Skin epidermis (tissue), 12 donors: ENCODE results near the gene EDN2.

Experiments used
- H3K27ac ChIP-seq, 21 experiments: fragments of 200-600 bp; sonication (generic) in 11 of 21; one replicate each; pipeline ENCODE4 v1.5.0; 2020; ENCODE audit warnings: mild to moderate bottlenecking in 3 of 21, inconsistent platforms in 2 of 21, moderate library complexity in 2 of 21
- H3K4me3 ChIP-seq, 7 experiments: fragments of 200-600 bp; sonication (generic) in 2 of 7; one replicate each; pipeline ENCODE4 v1.5.0; 2020; ENCODE audit warnings: inconsistent platforms in 2 of 7, mild to moderate bottlenecking in 2 of 7, moderate library complexity in 1 of 7

Gene EDN2

GRCh38 chr1:41431490-41432350 lies 52.8 kb downstream of the EDN2 start:
- H3K27ac ChIP-seq, result peak overlapping the region in 1 of 21 experiments; percentile 3

GRCh38 chr1:41430582-41430981 lies 53.9 kb downstream of the EDN2 start:
- H3K27ac ChIP-seq, result no peak overlapping the region
- H3K4me3 ChIP-seq, result no peak overlapping the region

More at GRCh38 chr1:41431490-41432350, 52.8 kb downstream of the EDN2 start:
- H3K4me3 ChIP-seq, result no peak overlapping the region

- Histone ChIP-seq H3K27ac (no peak overlapping the region), H3K4me3 (no peak overlapping the region)
These were observed 54.4 kb downstream of the EDN2 start for GRCh38 chr1:41430069-41430468.

GRCh38 chr1:41429641-41430035 lies 54.8 kb downstream of the EDN2 start:
- no peak overlapping the region for H3K27ac ChIP-seq
- no peak overlapping the region for H3K4me3 ChIP-seq
